ENCODE measurements around the gene MAGEE1.

The MAGEE1 gene

GRCh38 chrX:76434103-76434741 is 6.7 kb downstream of the MAGEE1 start:
- Histone ChIP-seq H3K4me3 (ENCODE audit: low read length, poor library complexity, severe bottlenecking) (no peak overlapping the region), H3K36me3 (ENCODE audit: insufficient read depth, low read length) (no peaks in the 10 kb centered on the region), H3K79me2 (ENCODE audit: insufficient read depth, low read length) (no peaks in the 10 kb centered on the region), H3F3A (ENCODE audit: low read depth) (no peaks in the 10 kb centered on the region), H3K9ac (ENCODE audit: low read depth, low read length, poor library complexity, severe bottlenecking) (no peak overlapping the region), H2AFZ (ENCODE audit: low read length) (no peak overlapping the region), H3K4me1 (ENCODE audit: insufficient read depth, low read length, poor library complexity, severe bottlenecking) (no peaks in the 10 kb centered on the region), H3K9me2 (replicated peaks; ENCODE audit: low read depth, low read length) (no peaks in the 10 kb centered on the region), H3K27me3 (ENCODE audit: insufficient read depth, low read length, poor library complexity, severe bottlenecking) (no peaks in the 10 kb centered on the region), H3K4me2 (ENCODE audit: low read depth, low read length, poor library complexity, severe bottlenecking) (no peak overlapping the region), H3K9me3 (ENCODE audit: insufficient read depth, low read depth, low read length) (no peaks in the 10 kb centered on the region), H4K20me1 (ENCODE audit: insufficient read depth, low read length, poor library complexity, severe bottlenecking) (no peaks in the 10 kb centered on the region)
- TF ChIP-seq EZH2phosphoT487 (IDR thresholded peaks at IDR 0.05; ENCODE audit: borderline replicate concordance): no peak
- no peak for TF ChIP-seq CTCF (conservative IDR thresholded peaks at IDR 0.05; ENCODE audit: low read length)

DNA sequence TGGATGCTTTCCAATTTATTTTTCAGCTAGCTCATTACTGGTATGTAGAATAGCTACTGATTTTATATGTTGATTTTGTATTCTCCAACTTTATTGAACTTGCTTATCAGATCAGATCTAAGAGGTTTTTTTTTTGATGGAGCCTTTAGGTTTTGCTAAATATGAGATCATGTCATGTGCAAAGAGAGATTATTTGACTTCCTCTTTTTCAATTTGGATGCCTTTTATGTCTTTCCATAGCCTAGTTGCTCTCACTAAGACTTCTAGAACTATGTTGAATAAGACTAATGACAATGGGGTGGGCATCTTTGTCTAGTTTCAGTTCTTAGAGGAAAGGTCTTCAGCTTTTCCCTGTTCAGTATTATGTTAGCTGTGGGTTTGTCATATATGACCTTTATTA is 11.7 kb downstream of the MAGEE1 start:
- Histone ChIP-seq H3K4me1 (ENCODE audit: insufficient read depth, low read length, poor library complexity, severe bottlenecking) (no peaks in the 10 kb centered on the region), H3K27me3 (ENCODE audit: insufficient read depth, low read length, poor library complexity, severe bottlenecking) (no peaks in the 10 kb centered on the region), H2AFZ (ENCODE audit: low read length) (no peak overlapping the region), H3K36me3 (ENCODE audit: insufficient read depth, low read length) (no peaks in the 10 kb centered on the region), H3K79me2 (ENCODE audit: insufficient read depth, low read length) (no peaks in the 10 kb centered on the region), H3K9ac (ENCODE audit: low read depth, low read length, poor library complexity, severe bottlenecking) (no peak overlapping the region), H3K9me3 (ENCODE audit: insufficient read depth, low read depth, low read length) (no peaks in the 10 kb centered on the region), H3F3A (ENCODE audit: low read depth) (no peaks in the 10 kb centered on the region), H3K9me2 (replicated peaks; ENCODE audit: low read depth, low read length) (no peaks in the 10 kb centered on the region), H3K4me2 (ENCODE audit: low read depth, low read length, poor library complexity, severe bottlenecking) (no peak overlapping the region), H4K20me1 (ENCODE audit: insufficient read depth, low read length, poor library complexity, severe bottlenecking) (no peaks in the 10 kb centered on the region), H3K4me3 (ENCODE audit: low read length, poor library complexity, severe bottlenecking) (no peak overlapping the region)
- no peak for TF ChIP-seq EZH2phosphoT487 (IDR thresholded peaks at IDR 0.05; ENCODE audit: borderline replicate concordance)
- no peak for TF ChIP-seq CTCF (conservative IDR thresholded peaks at IDR 0.05; ENCODE audit: low read length)

DNA sequence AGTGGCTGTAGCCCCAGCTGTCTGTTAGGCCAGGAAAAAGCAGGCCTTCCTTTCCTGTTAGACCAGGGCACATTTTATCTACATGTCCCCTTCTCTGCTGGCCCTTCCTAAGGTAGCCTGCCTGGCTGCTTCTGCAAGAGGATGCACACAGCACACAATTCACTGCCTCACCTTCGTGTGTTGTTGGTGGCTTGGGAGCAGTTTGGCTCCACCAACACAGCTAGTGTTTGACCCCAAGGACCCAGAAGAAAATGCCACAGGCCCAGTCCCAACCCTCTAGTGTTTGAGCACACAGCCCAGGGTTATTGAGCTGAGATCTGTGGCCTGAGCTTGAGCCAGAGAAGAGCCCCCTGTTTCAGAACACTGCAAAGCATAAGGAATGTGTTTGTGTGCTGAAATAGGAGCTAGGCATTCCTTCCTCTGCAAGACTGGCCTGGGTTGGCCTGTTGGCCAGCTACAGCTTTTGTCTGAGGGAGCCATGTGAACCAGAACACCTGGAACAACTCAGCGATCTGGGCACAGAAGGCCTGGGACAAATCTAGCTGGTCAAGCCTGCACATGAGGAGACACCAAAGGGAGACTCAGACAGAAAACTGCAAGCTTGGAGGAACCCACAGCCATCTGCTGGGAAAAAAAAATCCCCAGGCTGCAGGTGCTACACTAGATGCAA is 26.4 kb downstream of the MAGEE1 start:
- Histone ChIP-seq H3K9me3 (ENCODE audit: insufficient read depth, low read depth, low read length) (no peaks in the 10 kb centered on the region), H3K4me1 (ENCODE audit: insufficient read depth, low read length, poor library complexity, severe bottlenecking) (no peaks in the 10 kb centered on the region), H3K79me2 (ENCODE audit: insufficient read depth, low read length) (no peaks in the 10 kb centered on the region), H3F3A (ENCODE audit: low read depth) (no peaks in the 10 kb centered on the region), H3K27me3 (ENCODE audit: insufficient read depth, low read length, poor library complexity, severe bottlenecking) (no peaks in the 10 kb centered on the region), H4K20me1 (ENCODE audit: insufficient read depth, low read length, poor library complexity, severe bottlenecking) (no peaks in the 10 kb centered on the region), H2AFZ (ENCODE audit: low read length) (no peak overlapping the region), H3K4me3 (ENCODE audit: low read length, poor library complexity, severe bottlenecking) (no peak overlapping the region), H3K9ac (ENCODE audit: low read depth, low read length, poor library complexity, severe bottlenecking) (no peak overlapping the region), H3K9me2 (replicated peaks; ENCODE audit: low read depth, low read length) (no peaks in the 10 kb centered on the region), H3K36me3 (ENCODE audit: insufficient read depth, low read length) (no peaks in the 10 kb centered on the region), H3K4me2 (ENCODE audit: low read depth, low read length, poor library complexity, severe bottlenecking) (no peak overlapping the region)
- TF ChIP-seq EZH2phosphoT487 (IDR thresholded peaks at IDR 0.05; ENCODE audit: borderline replicate concordance): no peak

Measured in Loucy (cell line).